ENCODE measurements around the gene PLXNC1. TPM values are rescaled to one million over a fixed set of nuclear protein-coding genes. Genes with fewer than 3 reads are reported as not detected.

Gene PLXNC1
- total RNA-seq, 1 experiment from 2014 or later: 0.30 TPM

DNA sequence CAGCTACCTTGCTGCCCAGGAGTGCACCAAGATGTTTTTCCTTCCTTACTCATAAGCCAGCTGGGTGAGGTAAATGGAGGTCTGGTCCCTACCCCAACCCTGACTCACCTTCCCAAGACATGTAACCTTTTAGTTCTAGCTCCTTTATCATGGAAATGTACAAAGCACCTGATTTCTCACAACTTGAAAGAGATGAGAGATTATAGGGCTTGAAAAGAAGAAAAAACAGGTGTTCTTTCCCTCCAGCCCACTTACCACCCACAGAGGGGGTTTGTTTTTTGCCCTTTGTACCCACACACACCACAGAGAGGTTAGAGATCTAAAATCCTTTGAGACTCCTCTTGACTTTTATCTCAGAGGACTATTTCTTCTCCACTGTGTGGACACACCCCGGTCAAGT, 21.1 kb downstream of the PLXNC1 start:
- no peak overlapping the region for H3K4me3 ChIP-seq (ENCODE audit: low read depth, low read length, poor library complexity, severe bottlenecking)
- ChIA-PET POLR2A (ENCODE audit: low non-redundant PET) (no interaction called here), CTCF (no interaction called here)
- no peak for TF ChIP-seq EZH2 (IDR thresholded peaks at IDR 0.05; ENCODE audit: borderline replicate concordance, low read depth, low read length, poor library complexity, severe bottlenecking)
- no peak for TF ChIP-seq CTCF (conservative IDR thresholded peaks at IDR 0.05; ENCODE audit: low read depth, low read length)
- no TSS peak for BruUV-seq (replicated peaks)
- H3K27me3 ChIP-seq (replicated peaks; ENCODE audit: insufficient read depth, low read depth, low read length, poor library complexity): peaks cover 33% of the 10 kb centered on the region
- intact Hi-C loops (cut with micrococcal nuclease; ENCODE audit: unreplicated experiment): no loop called here
- no peak overlapping the region for H3K27ac ChIP-seq (ENCODE audit: low read depth, low read length, poor library complexity, severe bottlenecking)
- no peak for DNase-seq (ENCODE audit: low spot score)
- no peaks in the 10 kb centered on the region for H3K4me1 ChIP-seq (ENCODE audit: insufficient read depth, low read length, poor library complexity, severe bottlenecking)
- H3K9me3 ChIP-seq (ENCODE audit: low read depth, low read length, poor library complexity, severe bottlenecking): no peaks in the 10 kb centered on the region
- H3K36me3 ChIP-seq (ENCODE audit: insufficient read depth, low read length, poor library complexity, severe bottlenecking): no peaks in the 10 kb centered on the region

GRCh38 chr12:94169966-94170689, 21.8 kb downstream of the PLXNC1 start:
- intact Hi-C loops (cut with micrococcal nuclease; ENCODE audit: unreplicated experiment): no loop called here
- no peaks in the 10 kb centered on the region for H3K4me1 ChIP-seq (ENCODE audit: insufficient read depth, low read length, poor library complexity, severe bottlenecking)
- H3K4me3 ChIP-seq (ENCODE audit: low read depth, low read length, poor library complexity, severe bottlenecking): no peak overlapping the region
- H3K27me3 ChIP-seq (replicated peaks; ENCODE audit: insufficient read depth, low read depth, low read length, poor library complexity): peaks cover 33% of the 10 kb centered on the region
- CTCF ChIA-PET: no interaction called here
- POLR2A ChIA-PET (ENCODE audit: low non-redundant PET): no interaction called here
- H3K9me3 ChIP-seq (ENCODE audit: low read depth, low read length, poor library complexity, severe bottlenecking): no peaks in the 10 kb centered on the region
- TF ChIP-seq CTCF (conservative IDR thresholded peaks at IDR 0.05; ENCODE audit: low read depth, low read length): no peak
- no peak for TF ChIP-seq EZH2 (IDR thresholded peaks at IDR 0.05; ENCODE audit: borderline replicate concordance, low read depth, low read length, poor library complexity, severe bottlenecking)
- no peak for DNase-seq (ENCODE audit: low spot score)
- H3K27ac ChIP-seq (ENCODE audit: low read depth, low read length, poor library complexity, severe bottlenecking): no peak overlapping the region
- BruUV-seq (replicated peaks): no TSS peak
- no peaks in the 10 kb centered on the region for H3K36me3 ChIP-seq (ENCODE audit: insufficient read depth, low read length, poor library complexity, severe bottlenecking)

GRCh38 chr12:94170690-94171594, 22.6 kb downstream of the PLXNC1 start:
- CTCF ChIA-PET: no interaction called here
- no peaks in the 10 kb centered on the region for H3K4me1 ChIP-seq (ENCODE audit: insufficient read depth, low read length, poor library complexity, severe bottlenecking)
- H3K27ac ChIP-seq (ENCODE audit: low read depth, low read length, poor library complexity, severe bottlenecking): no peak overlapping the region
- BruUV-seq (replicated peaks): no TSS peak
- H3K36me3 ChIP-seq (ENCODE audit: insufficient read depth, low read length, poor library complexity, severe bottlenecking): no peaks in the 10 kb centered on the region
- TF ChIP-seq CTCF (conservative IDR thresholded peaks at IDR 0.05; ENCODE audit: low read depth, low read length): no peak
- TF ChIP-seq EZH2 (IDR thresholded peaks at IDR 0.05; ENCODE audit: borderline replicate concordance, low read depth, low read length, poor library complexity, severe bottlenecking): no peak
- H3K27me3 ChIP-seq (replicated peaks; ENCODE audit: insufficient read depth, low read depth, low read length, poor library complexity): peaks cover 33% of the 10 kb centered on the region
- POLR2A ChIA-PET (ENCODE audit: low non-redundant PET): no interaction called here
- H3K9me3 ChIP-seq (ENCODE audit: low read depth, low read length, poor library complexity, severe bottlenecking): no peaks in the 10 kb centered on the region
- H3K4me3 ChIP-seq (ENCODE audit: low read depth, low read length, poor library complexity, severe bottlenecking): no peak overlapping the region
- DNase-seq (ENCODE audit: low spot score): no peak
- intact Hi-C loops (cut with micrococcal nuclease; ENCODE audit: unreplicated experiment): no loop called here
